ENCODE measurements around the gene RASGRF2.

The RASGRF2 gene

GRCh38 chr5:81182396-81183390 lies 222.5 kb downstream of the RASGRF2 start:
- H3K27ac ChIP-seq (ENCODE audit: low read depth, low read length), result peak overlapping the region; percentile 100
- H3K4me1 ChIP-seq (ENCODE audit: control insufficient read depth in 1 of 2, insufficient read depth in 2 of 2, low read length in 2 of 2), result peaks cover 21 to 25% of the 10 kb centered on the region in 2 experiments
- no peaks in the 10 kb centered on the region for H3K27me3 ChIP-seq (ENCODE audit: insufficient read depth, low read length)
- H3K79me1 ChIP-seq (ENCODE audit: low read length), result peaks cover 41% of the 10 kb centered on the region
- no peak overlapping the region for H3K4me2 ChIP-seq (ENCODE audit: low read length)
- peak overlapping the region; percentile 53 for H3K18ac ChIP-seq (ENCODE audit: low read length)
- H4K12ac ChIP-seq (ENCODE audit: low read depth, low read length), result no peak overlapping the region
- H3K9me3 ChIP-seq (ENCODE audit: insufficient read depth, low read depth, low read length), result no peaks in the 10 kb centered on the region
- peak overlapping the region; percentile 35 for H2BK12ac ChIP-seq (ENCODE audit: low read length)
- peak overlapping the region; percentile 99 for H2BK120ac ChIP-seq (ENCODE audit: insufficient read depth, low read length, poor library complexity)
- H3K4me3 ChIP-seq (ENCODE audit: low read depth, low read length), result no peak overlapping the region
- peak overlapping the region; percentile 65 for H4K91ac ChIP-seq (ENCODE audit: low read depth, low read length)
- H3K36me3 ChIP-seq (ENCODE audit: control insufficient read depth in 1 of 2, insufficient read depth in 2 of 2, low read length in 2 of 2), result peaks cover 13 to 27% of the 10 kb centered on the region in 2 experiments
- H3K79me2 ChIP-seq (ENCODE audit: control insufficient read depth, insufficient read depth, low read length, poor library complexity), result peaks cover 11% of the 10 kb centered on the region
- peak overlapping the region; percentile 85 for H2BK5ac ChIP-seq (ENCODE audit: low read depth, low read length, poor library complexity)
- peak overlapping the region; percentile 52 for H4K8ac ChIP-seq (ENCODE audit: low read depth, low read length)
- H3K14ac ChIP-seq (ENCODE audit: low read length), result peak overlapping the region; percentile 51
- H3K9ac ChIP-seq (ENCODE audit: low read length), result no peak overlapping the region
- DNase-seq, result no peak
- H3K4ac ChIP-seq (ENCODE audit: low read depth, low read length), result peak overlapping the region; percentile 25
- no peak overlapping the region for H3K23ac ChIP-seq (ENCODE audit: low read length)
- no peak overlapping the region for H2AFZ ChIP-seq (ENCODE audit: insufficient read depth, low read length, poor library complexity)
- WGBS (ENCODE audit: extremely low coverage, insufficient coverage, insufficient read length), result no CpG with 5 or more reads among the region's 9 CpGs
- H2AK5ac ChIP-seq (ENCODE audit: low read length), result peak overlapping the region; percentile 80

GRCh38 chr5:81183811-81184748 lies 223.9 kb downstream of the RASGRF2 start:
- DNase-seq, result peak; percentile 50 to 68
- H4K8ac ChIP-seq (ENCODE audit: low read depth, low read length), result peak overlapping the region; percentile 90
- H3K36me3 ChIP-seq (ENCODE audit: control insufficient read depth in 1 of 2, insufficient read depth in 2 of 2, low read length in 2 of 2), result peaks cover 21 to 38% of the 10 kb centered on the region in 2 experiments
- H3K27me3 ChIP-seq (ENCODE audit: insufficient read depth, low read length), result no peaks in the 10 kb centered on the region
- H4K12ac ChIP-seq (ENCODE audit: low read depth, low read length), result no peak overlapping the region
- peak overlapping the region; percentile 92 for H3K14ac ChIP-seq (ENCODE audit: low read length)
- peak overlapping the region; percentile 99 for H2BK120ac ChIP-seq (ENCODE audit: insufficient read depth, low read length, poor library complexity)
- H3K4me1 ChIP-seq (ENCODE audit: control insufficient read depth in 1 of 2, insufficient read depth in 2 of 2, low read length in 2 of 2), result peaks cover 27 to 31% of the 10 kb centered on the region in 2 experiments
- H3K9ac ChIP-seq (ENCODE audit: low read length), result no peak overlapping the region
- H2BK12ac ChIP-seq (ENCODE audit: low read length), result no peak overlapping the region
- H2AK5ac ChIP-seq (ENCODE audit: low read length), result peak overlapping the region; percentile 49
- peak overlapping the region; percentile 74 for H3K4ac ChIP-seq (ENCODE audit: low read depth, low read length)
- H3K4me2 ChIP-seq (ENCODE audit: low read length), result no peak overlapping the region
- H3K79me2 ChIP-seq (ENCODE audit: control insufficient read depth, insufficient read depth, low read length, poor library complexity), result peaks cover 11% of the 10 kb centered on the region
- H3K18ac ChIP-seq (ENCODE audit: low read length), result peak overlapping the region; percentile 80
- no CpG with 5 or more reads among the region's 11 CpGs for WGBS (ENCODE audit: extremely low coverage, insufficient coverage, insufficient read length)
- H3K23ac ChIP-seq (ENCODE audit: low read length), result no peak overlapping the region
- H3K9me3 ChIP-seq (ENCODE audit: insufficient read depth, low read depth, low read length), result no peaks in the 10 kb centered on the region
- peak overlapping the region; percentile 99 for H4K91ac ChIP-seq (ENCODE audit: low read depth, low read length)
- peak overlapping the region; percentile 100 for H2BK5ac ChIP-seq (ENCODE audit: low read depth, low read length, poor library complexity)
- no peak overlapping the region for H3K4me3 ChIP-seq (ENCODE audit: low read depth, low read length)
- H3K79me1 ChIP-seq (ENCODE audit: low read length), result peaks cover 53% of the 10 kb centered on the region
- H2AFZ ChIP-seq (ENCODE audit: insufficient read depth, low read length, poor library complexity), result no peak overlapping the region
- H3K27ac ChIP-seq (ENCODE audit: low read depth, low read length), result peak overlapping the region; percentile 100

- Histone ChIP-seq H3K9ac (ENCODE audit: low read length) (peak overlapping the region; percentile 15), H3K4me2 (ENCODE audit: low read length) (peak overlapping the region; percentile 15), H3K27ac (ENCODE audit: low read depth, low read length) (peak overlapping the region; percentile 100), H4K91ac (ENCODE audit: low read depth, low read length) (peak overlapping the region; percentile 100), H2BK5ac (ENCODE audit: low read depth, low read length, poor library complexity) (peak overlapping the region; percentile 100), H2BK120ac (ENCODE audit: insufficient read depth, low read length, poor library complexity) (peak overlapping the region; percentile 100), H3K4me3 (ENCODE audit: low read depth, low read length) (no peak overlapping the region), H3K4me1 (ENCODE audit: control insufficient read depth in 1 of 2, insufficient read depth in 2 of 2, low read length in 2 of 2) (peaks cover 28 to 32% of the 10 kb centered on the region in 2 experiments), H4K12ac (ENCODE audit: low read depth, low read length) (peak overlapping the region; percentile 91), H3K18ac (ENCODE audit: low read length) (peak overlapping the region; percentile 99), H3K9me3 (ENCODE audit: insufficient read depth, low read depth, low read length) (no peaks in the 10 kb centered on the region), H3K79me1 (ENCODE audit: low read length) (peaks cover 56% of the 10 kb centered on the region), H2AFZ (ENCODE audit: insufficient read depth, low read length, poor library complexity) (peak overlapping the region; percentile 78), H2AK5ac (ENCODE audit: low read length) (peak overlapping the region; percentile 100), H4K8ac (ENCODE audit: low read depth, low read length) (peak overlapping the region; percentile 99), H3K36me3 (ENCODE audit: control insufficient read depth in 1 of 2, insufficient read depth in 2 of 2, low read length in 2 of 2) (peaks cover 24 to 40% of the 10 kb centered on the region in 2 experiments), H2BK12ac (ENCODE audit: low read length) (peak overlapping the region; percentile 99), H3K4ac (ENCODE audit: low read depth, low read length) (peak overlapping the region; percentile 98), H3K14ac (ENCODE audit: low read length) (peak overlapping the region; percentile 99), H3K79me2 (ENCODE audit: control insufficient read depth, insufficient read depth, low read length, poor library complexity) (peaks cover 11% of the 10 kb centered on the region), H3K27me3 (ENCODE audit: insufficient read depth, low read length) (no peaks in the 10 kb centered on the region), H3K23ac (ENCODE audit: low read length) (no peak overlapping the region)
- no CpG with 5 or more reads among the region's 6 CpGs for WGBS (ENCODE audit: extremely low coverage, insufficient coverage, insufficient read length)
- peak; percentile 24 to 38 for DNase-seq
These were observed 224.6 kb downstream of the RASGRF2 start for GRCh38 chr5:81184749-81185110.

GRCh38 chr5:81187885-81188284 lies 227.7 kb downstream of the RASGRF2 start:
- peak overlapping the region; percentile 16 for H2AK5ac ChIP-seq (ENCODE audit: low read length)
- H3K4me3 ChIP-seq (ENCODE audit: low read depth, low read length), result no peak overlapping the region
- WGBS (ENCODE audit: extremely low coverage, insufficient coverage, insufficient read length), result no CpG with 5 or more reads among the region's 6 CpGs
- H3K4ac ChIP-seq (ENCODE audit: low read depth, low read length), result peak overlapping the region; percentile 18
- no peak overlapping the region for H4K12ac ChIP-seq (ENCODE audit: low read depth, low read length)
- H2BK12ac ChIP-seq (ENCODE audit: low read length), result peak overlapping the region; percentile 71
- H3K27me3 ChIP-seq (ENCODE audit: insufficient read depth, low read length), result no peaks in the 10 kb centered on the region
- DNase-seq, result no peak
- H3K79me1 ChIP-seq (ENCODE audit: low read length), result peaks cover 60% of the 10 kb centered on the region
- peak overlapping the region; percentile 23 for H3K14ac ChIP-seq (ENCODE audit: low read length)
- peak overlapping the region; percentile 31 for H4K8ac ChIP-seq (ENCODE audit: low read depth, low read length)
- no peak overlapping the region for H3K4me2 ChIP-seq (ENCODE audit: low read length)
- H2BK120ac ChIP-seq (ENCODE audit: insufficient read depth, low read length, poor library complexity), result peak overlapping the region; percentile 40
- H3K18ac ChIP-seq (ENCODE audit: low read length), result peak overlapping the region; percentile 50
- H3K36me3 ChIP-seq (ENCODE audit: control insufficient read depth in 1 of 2, insufficient read depth in 2 of 2, low read length in 2 of 2), result peaks cover 20 to 26% of the 10 kb centered on the region in 2 experiments
- no peak overlapping the region for H2AFZ ChIP-seq (ENCODE audit: insufficient read depth, low read length, poor library complexity)
- no peak overlapping the region for H3K23ac ChIP-seq (ENCODE audit: low read length)
- peak overlapping the region; percentile 5 for H2BK5ac ChIP-seq (ENCODE audit: low read depth, low read length, poor library complexity)
- peaks cover 28 to 30% of the 10 kb centered on the region in 2 experiments for H3K4me1 ChIP-seq (ENCODE audit: control insufficient read depth in 1 of 2, insufficient read depth in 2 of 2, low read length in 2 of 2)
- H3K9ac ChIP-seq (ENCODE audit: low read length), result no peak overlapping the region
- H3K27ac ChIP-seq (ENCODE audit: low read depth, low read length), result peak overlapping the region; percentile 30
- H3K79me2 ChIP-seq (ENCODE audit: control insufficient read depth, insufficient read depth, low read length, poor library complexity), result peaks cover 12% of the 10 kb centered on the region
- peak overlapping the region; percentile 60 for H4K91ac ChIP-seq (ENCODE audit: low read depth, low read length)
- no peaks in the 10 kb centered on the region for H3K9me3 ChIP-seq (ENCODE audit: insufficient read depth, low read depth, low read length)

Measured in trophoblast cell (in vitro differentiated cells and primary cell).